Activated naive CD4-positive, alpha-beta T cell treated with anti-CD3 and anti-CD28 coated beads, Interleukin-2, amount 10 ng/mL, durations not matched to agents 7 days and 5 days (primary cell): ENCODE data around the gene CDKAL1.

Experiments
- CTCF ChIA-PET: fragments of 350-600 bp; sonication (Branson Sonifier 250); formaldehyde crosslinking; loops from one replicate; lab custom pipeline; 2021; ENCODE audit warnings: antibody characterized with exemption; lab: Charles Lee
- DNase-seq: peaks from one replicate; pipeline ENCODE4 v3.0.0-alpha.2; 2020
- H3K27ac Mint-ChIP-seq: one replicate; pipeline ENCODE4 v1.8.0; 2021; ENCODE audit warnings: mild to moderate bottlenecking, moderate library complexity, mixed read lengths
- H3K27me3 Mint-ChIP-seq: one replicate; pipeline ENCODE4 v1.8.0; 2021; ENCODE audit warnings: mild to moderate bottlenecking, mixed read lengths
- H3K36me3 Mint-ChIP-seq: one replicate; pipeline ENCODE4 v1.8.0; 2021; ENCODE audit warnings: mixed read lengths
- H3K4me1 Mint-ChIP-seq: one replicate; pipeline ENCODE4 v1.8.0; 2021; ENCODE audit warnings: mixed read lengths
- H3K4me3 Mint-ChIP-seq: one replicate; pipeline ENCODE4 v1.8.0; 2021; ENCODE audit warnings: mild to moderate bottlenecking, moderate library complexity, mixed read lengths
- H3K9me3 Mint-ChIP-seq: one replicate; pipeline ENCODE4 v1.8.0; 2021; ENCODE audit warnings: mixed read lengths

Gene CDKAL1

DNA sequence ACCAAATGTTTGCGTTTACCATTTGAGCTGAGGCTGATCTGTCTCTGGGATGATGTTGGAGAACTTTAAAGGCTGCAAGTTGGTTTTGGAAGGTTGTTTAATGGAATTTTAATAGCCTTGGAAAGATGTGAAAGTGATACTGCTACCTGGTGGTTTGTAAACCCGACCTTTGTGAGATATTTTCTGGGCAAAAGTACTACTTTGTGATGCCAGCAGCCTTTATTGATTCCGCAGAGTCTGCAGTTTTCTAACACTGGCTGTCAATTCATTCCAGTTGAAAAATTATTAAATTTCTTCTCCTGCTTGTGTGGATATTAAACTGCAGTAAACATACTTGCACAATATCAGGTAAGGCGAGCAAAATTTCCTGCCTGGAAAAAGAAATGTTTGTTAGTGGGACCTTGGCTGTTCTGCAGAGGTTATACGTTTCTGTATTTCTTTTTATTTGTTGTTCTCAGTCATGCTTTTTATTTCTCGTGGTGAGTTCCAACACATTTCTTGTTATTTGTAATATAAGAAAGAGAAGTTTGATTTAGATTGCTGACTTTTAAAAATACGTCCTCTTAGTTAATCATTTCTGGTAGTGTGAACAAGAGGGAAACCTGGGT is 322.5 kb downstream of the CDKAL1 start:
- DNase-seq = no peak
- H3K27ac Mint-ChIP-seq = no peak overlapping the region
- peaks cover 3% of the 10 kb centered on the region for H3K36me3 Mint-ChIP-seq
- CTCF ChIA-PET = no interaction called here
- no peaks in the 10 kb centered on the region for H3K27me3 Mint-ChIP-seq
- no peaks in the 10 kb centered on the region for H3K4me1 Mint-ChIP-seq
- no peaks in the 10 kb centered on the region for H3K9me3 Mint-ChIP-seq
- no peak overlapping the region for H3K4me3 Mint-ChIP-seq

DNA sequence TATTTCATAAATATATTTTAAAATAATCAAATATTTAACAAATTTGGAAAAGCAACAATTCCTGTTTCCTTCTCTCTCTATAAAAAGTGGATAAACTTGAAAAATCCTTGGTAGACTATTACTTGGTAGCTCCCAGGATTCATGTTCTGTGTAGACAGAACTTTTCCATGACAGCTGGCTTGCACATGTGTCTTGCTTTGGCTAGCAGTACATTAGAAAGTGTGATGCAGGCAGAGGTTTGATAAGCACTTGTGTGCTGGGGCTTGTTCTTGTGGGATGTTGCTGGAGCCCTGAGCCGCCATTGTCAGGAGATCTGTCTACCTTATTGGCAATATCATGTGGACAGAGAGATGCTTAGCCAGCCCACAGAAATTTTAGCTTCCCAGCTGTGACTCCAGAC is 327.2 kb downstream of the CDKAL1 start:
- no peak overlapping the region for H3K27ac Mint-ChIP-seq
- H3K4me1 Mint-ChIP-seq = no peaks in the 10 kb centered on the region
- CTCF ChIA-PET = interaction anchor here (1.3 kb wide), 1 partner anchor 14 kb away, joined by 3 read pairs; no protein-coding TSS in a partner anchor
- DNase-seq = no peak
- H3K4me3 Mint-ChIP-seq = no peak overlapping the region
- H3K9me3 Mint-ChIP-seq = no peaks in the 10 kb centered on the region
- no peaks in the 10 kb centered on the region for H3K27me3 Mint-ChIP-seq
- peaks cover 3% of the 10 kb centered on the region for H3K36me3 Mint-ChIP-seq

GRCh38 chr6:20866036-20866435 is 331.8 kb downstream of the CDKAL1 start:
- H3K4me1 Mint-ChIP-seq = no peaks in the 10 kb centered on the region
- DNase-seq = no peak
- no peak overlapping the region for H3K4me3 Mint-ChIP-seq
- CTCF ChIA-PET = no interaction called here
- no peaks in the 10 kb centered on the region for H3K27me3 Mint-ChIP-seq
- no peaks in the 10 kb centered on the region for H3K36me3 Mint-ChIP-seq
- no peak overlapping the region for H3K27ac Mint-ChIP-seq
- H3K9me3 Mint-ChIP-seq = no peaks in the 10 kb centered on the region

GRCh38 chr6:20866935-20867703 is 332.9 kb downstream of the CDKAL1 start:
- CTCF ChIA-PET = no interaction called here
- Mint-ChIP-seq H3K27ac (no peak overlapping the region), H3K36me3 (no peaks in the 10 kb centered on the region)

GRCh38 chr6:20868397-20869096 is 334.3 kb downstream of the CDKAL1 start:
- no peaks in the 10 kb centered on the region for H3K27me3 Mint-ChIP-seq
- CTCF ChIA-PET = no interaction called here
- no peaks in the 10 kb centered on the region for H3K36me3 Mint-ChIP-seq
- H3K4me1 Mint-ChIP-seq = no peaks in the 10 kb centered on the region
- H3K27ac Mint-ChIP-seq = no peak overlapping the region
- H3K9me3 Mint-ChIP-seq = no peaks in the 10 kb centered on the region
- no peak for DNase-seq
- no peak overlapping the region for H3K4me3 Mint-ChIP-seq

More at GRCh38 chr6:20866935-20867703, 332.9 kb downstream of the CDKAL1 start:
- Mint-ChIP-seq H3K4me1 (no peaks in the 10 kb centered on the region), H3K4me3 (no peak overlapping the region), H3K27me3 (no peaks in the 10 kb centered on the region), H3K9me3 (no peaks in the 10 kb centered on the region)
- no peak for DNase-seq

GRCh38 chr6:20870021-20870420 is 335.8 kb downstream of the CDKAL1 start:
- no peaks in the 10 kb centered on the region for H3K4me1 Mint-ChIP-seq
- no peak overlapping the region for H3K4me3 Mint-ChIP-seq
- H3K36me3 Mint-ChIP-seq = no peaks in the 10 kb centered on the region
- H3K27ac Mint-ChIP-seq = no peak overlapping the region
- H3K27me3 Mint-ChIP-seq = no peaks in the 10 kb centered on the region
- no peak for DNase-seq
- CTCF ChIA-PET = no interaction called here
- no peaks in the 10 kb centered on the region for H3K9me3 Mint-ChIP-seq

GRCh38 chr6:20870493-20870892 is 336.2 kb downstream of the CDKAL1 start:
- H3K4me3 Mint-ChIP-seq = no peak overlapping the region
- no peaks in the 10 kb centered on the region for H3K4me1 Mint-ChIP-seq
- H3K9me3 Mint-ChIP-seq = no peaks in the 10 kb centered on the region
- H3K36me3 Mint-ChIP-seq = no peaks in the 10 kb centered on the region
- no peak for DNase-seq
- CTCF ChIA-PET = no interaction called here
- no peak overlapping the region for H3K27ac Mint-ChIP-seq
- H3K27me3 Mint-ChIP-seq = no peaks in the 10 kb centered on the region

GRCh38 chr6:20873425-20874190 is 339.4 kb downstream of the CDKAL1 start:
- no peak overlapping the region for H3K4me3 Mint-ChIP-seq
- no peaks in the 10 kb centered on the region for H3K36me3 Mint-ChIP-seq
- no peak overlapping the region for H3K27ac Mint-ChIP-seq
- CTCF ChIA-PET = interaction anchor here (0.7 kb wide), 1 partner anchor 19 kb away, joined by 3 read pairs; no protein-coding TSS in a partner anchor
- H3K4me1 Mint-ChIP-seq = no peaks in the 10 kb centered on the region
- DNase-seq = no peak
- H3K27me3 Mint-ChIP-seq = no peaks in the 10 kb centered on the region
- no peaks in the 10 kb centered on the region for H3K9me3 Mint-ChIP-seq

- Mint-ChIP-seq H3K27ac (no peak overlapping the region), H3K4me1 (no peaks in the 10 kb centered on the region), H3K4me3 (no peak overlapping the region), H3K27me3 (no peaks in the 10 kb centered on the region), H3K9me3 (no peaks in the 10 kb centered on the region), H3K36me3 (peaks cover 3% of the 10 kb centered on the region)
- CTCF ChIA-PET = interaction anchor here (1.1 to 1.4 kb wide), 2 partner anchors 14 to 307 kb away, joined by 3 read pairs; no protein-coding TSS in a partner anchor
- no peak for DNase-seq
These were observed 341.2 kb downstream of the CDKAL1 start for GRCh38 chr6:20875369-20875963.

- peaks cover 3% of the 10 kb centered on the region for H3K36me3 Mint-ChIP-seq
- no peaks in the 10 kb centered on the region for H3K27me3 Mint-ChIP-seq
- H3K27ac Mint-ChIP-seq = no peak overlapping the region
- no peaks in the 10 kb centered on the region for H3K9me3 Mint-ChIP-seq
- CTCF ChIA-PET = interaction anchor here (1.1 to 1.4 kb wide), 2 partner anchors 14 to 307 kb away, joined by 3 read pairs; no protein-coding TSS in a partner anchor
- no peak overlapping the region for H3K4me3 Mint-ChIP-seq
- no peaks in the 10 kb centered on the region for H3K4me1 Mint-ChIP-seq
- no peak for DNase-seq
These were observed 341.8 kb downstream of the CDKAL1 start for GRCh38 chr6:20876036-20876435.

DNA sequence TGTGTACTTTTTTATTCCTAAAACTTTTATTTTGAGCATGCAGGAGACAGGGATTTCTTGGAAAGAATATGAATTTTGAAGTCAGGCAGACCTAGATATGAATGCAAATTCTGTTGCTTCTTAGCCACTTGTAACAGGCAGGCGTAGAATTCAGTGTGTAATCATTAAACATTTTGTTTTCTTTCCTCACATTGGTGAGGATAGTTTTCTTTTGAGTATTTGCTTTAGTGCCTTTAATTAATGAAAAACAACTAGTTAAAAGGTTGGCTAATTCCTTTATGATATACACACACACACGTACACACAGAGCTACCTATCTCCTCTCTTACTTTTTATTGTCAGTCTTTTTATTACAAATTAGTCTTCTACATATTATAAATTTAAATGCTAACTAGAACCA is 342.3 kb downstream of the CDKAL1 start:
- no peak overlapping the region for H3K27ac Mint-ChIP-seq
- no peaks in the 10 kb centered on the region for H3K9me3 Mint-ChIP-seq
- CTCF ChIA-PET = interaction anchor here (0.6 to 1.4 kb wide), 3 partner anchors 15 to 306 kb away, joined by 3 to 4 read pairs (median 3); no protein-coding TSS in a partner anchor
- no peaks in the 10 kb centered on the region for H3K4me1 Mint-ChIP-seq
- DNase-seq = no peak
- H3K27me3 Mint-ChIP-seq = no peaks in the 10 kb centered on the region
- no peak overlapping the region for H3K4me3 Mint-ChIP-seq
- peaks cover 3% of the 10 kb centered on the region for H3K36me3 Mint-ChIP-seq

DNA sequence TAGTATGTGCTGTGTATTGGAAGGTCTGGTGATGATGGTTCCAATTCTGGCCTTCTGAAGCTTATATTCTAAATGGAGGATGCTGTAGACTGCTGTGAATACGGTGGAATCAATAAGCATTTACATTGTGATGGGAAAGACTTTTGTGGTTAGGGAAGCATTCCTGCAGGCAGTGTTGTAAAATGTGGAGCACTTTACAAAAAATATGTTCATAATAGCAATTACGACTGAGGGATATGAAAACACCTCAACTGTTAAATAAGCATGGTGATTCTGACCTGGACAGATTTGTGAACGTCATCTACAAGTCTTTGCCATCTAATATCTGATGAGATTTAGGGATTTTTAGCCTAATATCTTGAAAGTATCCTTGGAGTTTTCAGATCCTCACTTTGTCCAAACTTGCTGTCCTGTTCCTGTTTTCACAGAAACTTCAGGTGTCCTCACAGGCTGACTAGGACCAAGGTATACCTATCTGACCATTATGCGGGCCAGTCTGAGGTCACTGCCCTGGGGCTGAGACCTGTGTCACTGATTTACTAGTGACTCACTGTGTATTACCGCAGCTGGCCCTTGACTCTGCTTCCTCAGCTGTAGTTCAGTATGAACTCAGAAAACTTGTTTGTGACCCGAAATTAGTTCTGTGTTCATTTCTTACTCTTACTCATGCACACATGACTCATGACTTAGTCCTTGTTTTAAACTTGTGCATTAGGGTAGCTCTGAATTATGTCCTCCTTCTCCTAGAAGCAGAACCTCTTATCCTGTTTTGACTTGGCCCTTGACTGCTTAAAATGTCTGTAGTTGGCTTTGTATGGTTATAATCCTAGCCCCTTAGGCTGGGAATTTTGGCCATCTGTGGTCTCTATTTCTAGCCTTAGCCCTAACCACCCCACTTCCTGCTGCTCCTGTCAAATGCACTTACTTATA is 343.0 kb downstream of the CDKAL1 start:
- H3K36me3 Mint-ChIP-seq = peaks cover 7% of the 10 kb centered on the region
- no peaks in the 10 kb centered on the region for H3K4me1 Mint-ChIP-seq
- H3K9me3 Mint-ChIP-seq = no peaks in the 10 kb centered on the region
- CTCF ChIA-PET = interaction anchor here (0.6 kb wide), 1 partner anchor 265 kb away, joined by 4 read pairs; no protein-coding TSS in a partner anchor
- no peak for DNase-seq
- no peak overlapping the region for H3K27ac Mint-ChIP-seq
- no peak overlapping the region for H3K4me3 Mint-ChIP-seq
- H3K27me3 Mint-ChIP-seq = no peaks in the 10 kb centered on the region

GRCh38 chr6:20879121-20879520 is 344.9 kb downstream of the CDKAL1 start:
- Mint-ChIP-seq H3K27me3 (no peaks in the 10 kb centered on the region), H3K4me3 (no peak overlapping the region), H3K36me3 (peaks cover 12% of the 10 kb centered on the region), H3K27ac (no peak overlapping the region), H3K4me1 (no peaks in the 10 kb centered on the region), H3K9me3 (peaks cover 3% of the 10 kb centered on the region)
- DNase-seq = no peak
- CTCF ChIA-PET = no interaction called here
